ENCODE results near the gene MTERF4.
"Not testable (repeated sequence)": the region's sequence is repeated elsewhere in the genome, so short reads cannot be mapped to it uniquely, and the experiment has no call there.

Gene MTERF4

DNA sequence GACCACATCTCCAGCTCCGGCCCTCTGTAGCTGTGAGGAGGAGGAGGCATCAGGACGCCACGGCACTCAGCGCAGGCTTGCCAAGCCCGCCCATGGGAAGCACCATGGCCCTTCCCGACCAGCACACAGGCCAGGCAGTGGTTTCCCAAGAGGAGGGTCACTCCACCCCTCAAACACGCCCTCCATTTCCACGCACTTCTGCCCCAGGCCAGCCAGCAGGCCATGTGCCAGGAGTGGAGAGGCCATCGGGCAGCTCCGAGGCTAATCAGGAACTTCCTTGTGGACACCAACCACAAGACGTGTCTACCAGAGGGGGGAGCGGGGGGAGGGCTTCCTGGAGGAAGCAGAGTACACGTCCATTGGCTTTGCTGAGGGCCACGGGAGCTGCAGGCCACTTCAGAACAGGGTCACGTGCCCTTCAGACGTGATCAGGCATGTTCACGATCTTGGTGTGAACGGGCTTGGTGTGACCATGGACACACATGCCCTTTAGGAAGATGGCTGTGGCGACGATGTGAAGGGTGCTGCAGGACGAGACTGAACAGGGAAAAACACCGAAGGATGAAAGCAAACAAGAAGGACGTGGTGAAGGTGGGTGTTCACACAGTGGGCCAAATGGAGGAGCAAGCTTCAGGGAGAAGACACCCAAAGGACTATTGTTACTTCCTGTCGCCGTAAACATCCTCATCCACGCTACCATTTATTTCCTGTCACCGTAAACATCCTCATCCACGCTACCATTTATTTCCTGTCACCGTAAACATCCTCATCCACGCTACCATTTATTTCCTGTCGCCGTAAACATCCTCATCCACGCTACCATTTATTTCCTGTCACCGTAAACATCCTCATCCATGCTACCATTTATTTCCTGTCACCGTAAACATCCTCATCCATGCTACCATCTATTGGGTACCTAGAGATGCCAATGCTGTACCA is 6.5 kb upstream of the MTERF4 start:
- no peak overlapping the region; the same call in 1 of the 2 replicates for H3K4me3 ChIP-seq (ENCODE audit: low read depth, low read length)
- no peak for DNase-seq (ENCODE audit: low read depth)
- TF ChIP-seq, protein P1, sequence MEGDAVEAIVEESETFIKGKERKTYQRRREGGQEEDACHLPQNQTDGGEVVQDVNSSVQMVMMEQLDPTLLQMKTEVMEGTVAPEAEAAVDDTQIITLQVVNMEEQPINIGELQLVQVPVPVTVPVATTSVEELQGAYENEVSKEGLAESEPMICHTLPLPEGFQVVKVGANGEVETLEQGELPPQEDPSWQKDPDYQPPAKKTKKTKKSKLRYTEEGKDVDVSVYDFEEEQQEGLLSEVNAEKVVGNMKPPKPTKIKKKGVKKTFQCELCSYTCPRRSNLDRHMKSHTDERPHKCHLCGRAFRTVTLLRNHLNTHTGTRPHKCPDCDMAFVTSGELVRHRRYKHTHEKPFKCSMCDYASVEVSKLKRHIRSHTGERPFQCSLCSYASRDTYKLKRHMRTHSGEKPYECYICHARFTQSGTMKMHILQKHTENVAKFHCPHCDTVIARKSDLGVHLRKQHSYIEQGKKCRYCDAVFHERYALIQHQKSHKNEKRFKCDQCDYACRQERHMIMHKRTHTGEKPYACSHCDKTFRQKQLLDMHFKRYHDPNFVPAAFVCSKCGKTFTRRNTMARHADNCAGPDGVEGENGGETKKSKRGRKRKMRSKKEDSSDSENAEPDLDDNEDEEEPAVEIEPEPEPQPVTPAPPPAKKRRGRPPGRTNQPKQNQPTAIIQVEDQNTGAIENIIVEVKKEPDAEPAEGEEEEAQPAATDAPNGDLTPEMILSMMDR (IDR thresholded peaks at IDR 0.05; ENCODE audit: low read depth, low read length, missing control alignments): no peak

DNA sequence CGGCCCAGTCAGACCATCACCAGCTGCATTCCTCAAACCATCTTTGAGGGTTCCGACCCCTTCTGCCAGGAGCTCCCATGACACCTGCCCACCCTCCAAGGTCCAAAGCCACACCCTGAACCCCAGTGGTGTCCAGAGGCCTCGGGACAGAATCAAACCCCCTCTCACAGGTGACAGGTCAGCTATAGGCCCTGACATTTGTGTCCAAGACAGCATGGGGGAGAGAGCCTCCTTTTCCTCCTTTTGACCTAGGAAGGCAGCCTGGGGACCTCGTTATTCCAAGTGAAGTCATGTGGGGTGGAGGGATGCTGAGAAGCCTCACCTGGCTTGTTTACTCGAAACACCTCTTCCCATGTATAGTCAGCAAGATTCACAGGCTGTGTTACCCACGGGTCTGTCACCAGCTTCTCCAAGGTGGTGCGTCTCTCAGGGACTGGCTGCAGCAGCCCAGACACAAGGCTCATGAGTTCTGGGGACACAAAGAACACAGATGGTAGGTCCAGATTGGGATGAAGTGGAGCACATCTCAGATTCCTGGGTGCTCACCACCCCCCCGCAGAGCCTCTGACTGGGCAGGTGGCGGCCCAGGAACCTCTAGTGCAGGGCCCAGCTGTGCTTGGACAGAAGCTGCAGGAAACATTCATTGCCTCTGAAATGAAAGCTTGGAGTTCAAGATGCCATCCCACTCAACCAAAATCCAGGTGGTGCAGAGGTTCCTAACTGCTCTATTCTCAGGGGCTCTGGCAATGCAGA is 5.1 kb upstream of the MTERF4 start:
- DNase-seq (ENCODE audit: low read depth): no peak
- no peak overlapping the region for H3K4me3 ChIP-seq (ENCODE audit: low read depth, low read length)
- TF ChIP-seq, protein P1 (IDR thresholded peaks at IDR 0.05; ENCODE audit: low read depth, low read length, missing control alignments): no peak

DNA sequence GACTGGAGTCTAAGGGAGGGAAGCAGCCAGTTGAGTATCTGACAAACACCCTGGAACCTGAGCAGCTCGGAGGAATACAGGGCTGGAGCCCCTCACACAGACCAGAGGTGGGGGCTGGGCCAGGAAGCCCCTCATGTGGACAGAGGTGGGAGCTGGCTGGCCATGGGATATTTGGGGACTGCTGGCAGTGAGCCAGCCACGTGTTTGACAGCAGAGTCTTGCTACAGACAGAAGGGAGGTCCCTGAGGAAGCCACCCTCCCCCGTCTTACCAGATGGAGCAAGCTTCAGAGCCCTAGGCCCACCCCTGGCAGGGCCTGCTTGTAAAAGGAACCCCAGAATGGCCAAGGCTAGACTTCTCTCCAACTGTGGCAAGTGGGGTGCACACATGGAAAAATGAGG is 3.6 kb upstream of the MTERF4 start:
- no peak overlapping the region for H3K4me3 ChIP-seq (ENCODE audit: low read depth, low read length)
- DNase-seq (ENCODE audit: low read depth): no peak
- TF ChIP-seq, protein P1 (IDR thresholded peaks at IDR 0.05; ENCODE audit: low read depth, low read length, missing control alignments): no peak

DNA sequence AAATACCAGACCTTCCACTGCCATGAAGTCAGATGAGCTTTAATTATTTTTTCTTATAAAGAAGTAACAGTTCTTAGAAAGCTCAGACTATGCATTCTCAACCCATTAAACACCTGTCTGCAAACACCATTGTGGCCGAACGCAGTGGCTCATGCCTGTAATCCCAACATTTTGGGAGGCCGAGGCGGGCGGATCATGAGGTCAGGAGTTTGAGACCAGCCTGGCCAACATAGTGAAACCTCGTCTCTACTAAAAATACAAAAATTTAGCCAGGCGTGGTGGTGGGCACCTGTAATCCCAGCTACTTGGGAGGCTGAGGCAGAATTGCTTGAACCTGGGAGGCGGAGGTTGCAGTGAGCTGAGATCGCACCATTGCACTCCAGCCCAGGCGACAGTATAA is 2.5 kb upstream of the MTERF4 start:
- H3K4me3 ChIP-seq (ENCODE audit: low read depth, low read length); DNase-seq (ENCODE audit: low read depth): not testable (repeated sequence)

DNA sequence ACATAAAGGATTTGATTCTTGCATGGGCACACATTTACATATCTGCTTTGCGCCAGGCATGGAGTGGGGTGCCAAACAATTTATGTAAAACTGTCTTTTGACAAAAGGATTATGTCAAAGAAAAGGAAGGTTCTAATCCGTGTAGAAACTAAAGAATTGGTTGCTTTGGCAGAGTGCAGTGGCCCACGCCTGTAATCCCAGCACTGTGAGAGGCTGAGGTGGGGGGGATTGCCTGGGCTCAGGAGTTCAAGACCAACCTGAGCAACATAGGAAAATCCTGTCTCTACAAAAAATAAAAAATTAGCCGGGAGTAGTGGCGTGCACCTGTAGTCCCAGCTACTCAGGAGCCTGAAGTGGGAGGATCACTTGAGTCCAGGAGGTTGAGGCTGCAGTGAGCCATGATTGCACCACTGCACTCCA is 1.1 kb upstream of the MTERF4 start:
- peak overlapping the region; percentile 65 for H3K4me3 ChIP-seq (ENCODE audit: low read depth, low read length)
- TF ChIP-seq, protein P1 (IDR thresholded peaks at IDR 0.05; ENCODE audit: low read depth, low read length, missing control alignments): no peak
- no peak for DNase-seq (ENCODE audit: low read depth)

DNA sequence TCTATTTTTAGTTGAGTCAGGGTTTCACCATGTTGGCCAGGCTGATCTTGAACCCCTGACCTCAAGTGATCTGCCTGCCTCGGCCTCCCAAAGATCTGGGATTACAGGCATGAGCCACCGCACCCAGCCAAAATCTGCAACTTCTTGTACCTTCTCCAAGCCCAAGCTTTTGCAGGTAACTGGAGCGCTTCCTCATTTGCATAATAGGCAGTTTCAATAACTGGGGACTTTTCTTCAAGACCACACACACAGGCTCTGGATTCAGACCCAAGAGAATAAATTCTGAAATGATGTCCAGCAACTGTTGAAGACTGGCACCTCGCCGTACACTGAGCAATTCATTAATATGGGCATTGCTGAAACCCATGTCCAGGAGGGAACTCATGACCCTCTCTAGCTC is 2.8 kb downstream of the MTERF4 start:
- DNase-seq (ENCODE audit: low read depth): no peak
- TF ChIP-seq, protein P1 (IDR thresholded peaks at IDR 0.05; ENCODE audit: low read depth, low read length, missing control alignments): no peak
- peak overlapping the region; percentile 30; the same call in 1 of the 2 replicates for H3K4me3 ChIP-seq (ENCODE audit: low read depth, low read length)

DNA sequence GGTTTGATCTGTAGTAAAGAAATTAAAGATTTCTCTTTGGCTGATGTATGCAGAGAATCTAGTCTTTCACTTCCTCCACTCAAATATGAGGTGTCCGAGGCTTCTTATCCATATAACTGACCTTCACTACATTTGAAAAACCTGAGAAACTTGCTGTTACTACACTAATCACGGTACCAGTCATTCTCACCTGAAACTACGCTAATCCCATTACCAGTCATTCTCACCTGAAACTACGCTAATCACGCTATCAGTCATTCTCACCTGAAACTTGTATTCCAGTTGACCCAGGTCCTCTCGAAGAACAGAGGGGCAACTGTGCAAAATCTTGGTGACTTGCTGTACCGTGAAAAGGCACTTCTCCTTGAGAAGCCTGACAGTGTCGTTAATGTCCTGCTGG is 5.1 kb downstream of the MTERF4 start:
- no peak for DNase-seq (ENCODE audit: low read depth)
- TF ChIP-seq, protein P1 (IDR thresholded peaks at IDR 0.05; ENCODE audit: low read depth, low read length, missing control alignments): no peak
- H3K4me3 ChIP-seq (ENCODE audit: low read depth, low read length): peak overlapping the region; percentile 21; the same call in 1 of the 2 replicates

Measured in GM12864 (cell line).